Femur (tissue), 1 donor: Measurements from ENCODE around the gene ANO4.
"Not testable (repeated sequence)": the region's sequence is repeated elsewhere in the genome, so short reads cannot be mapped to it uniquely, and the experiment has no call there.

ENCODE experiments used
- DNase-seq: peaks from one replicate; pipeline ENCODE4 v3.0.0-alpha.2; 2017

The ANO4 gene

GRCh38 chr12:101047652-101048051, 253.1 kb downstream of the ANO4 start:
- DNase-seq, result no peak

- DNase-seq, result no peak
These were observed 256.1 kb downstream of the ANO4 start for GRCh38 chr12:101050631-101051030.

- no peak for DNase-seq
These were observed 256.6 kb downstream of the ANO4 start for GRCh38 chr12:101051151-101051550.

GRCh38 chr12:101051901-101052550, 257.4 kb downstream of the ANO4 start:
- no peak for DNase-seq

GRCh38 chr12:101053203-101053602, 258.6 kb downstream of the ANO4 start:
- DNase-seq, result no peak

- DNase-seq, result no peak
These were observed 261.4 kb downstream of the ANO4 start for GRCh38 chr12:101055940-101056339.

- not testable (repeated sequence) for DNase-seq
These were observed 267.9 kb downstream of the ANO4 start for GRCh38 chr12:101062508-101062907.

GRCh38 chr12:101064721-101065120, 270.1 kb downstream of the ANO4 start:
- DNase-seq, result no peak

- no peak for DNase-seq
These were observed 271.9 kb downstream of the ANO4 start for GRCh38 chr12:101066489-101066888.

GRCh38 chr12:101068402-101068801, 273.8 kb downstream of the ANO4 start:
- no peak for DNase-seq

GRCh38 chr12:101068836-101069235, 274.3 kb downstream of the ANO4 start:
- no peak for DNase-seq

- DNase-seq, result no peak
These were observed 280.5 kb downstream of the ANO4 start for GRCh38 chr12:101074940-101075680.

GRCh38 chr12:101076921-101077320, 282.3 kb downstream of the ANO4 start:
- peak; percentile 21 for DNase-seq

- no peak for DNase-seq
These were observed 283.4 kb downstream of the ANO4 start for GRCh38 chr12:101077791-101078528.

GRCh38 chr12:101078536-101079285, 284.1 kb downstream of the ANO4 start:
- no peak for DNase-seq

- DNase-seq, result no peak
These were observed 288.1 kb downstream of the ANO4 start for GRCh38 chr12:101082706-101083105.

- DNase-seq, result peak; percentile 45
These were observed 292.0 kb downstream of the ANO4 start for GRCh38 chr12:101086490-101087135.

GRCh38 chr12:101087920-101088319, 293.3 kb downstream of the ANO4 start:
- DNase-seq, result no peak

- no peak for DNase-seq
These were observed 294.7 kb downstream of the ANO4 start for GRCh38 chr12:101089271-101089670.

GRCh38 chr12:101090222-101090621, 295.6 kb downstream of the ANO4 start:
- not testable (repeated sequence) for DNase-seq

- DNase-seq, result no peak
These were observed 303.4 kb downstream of the ANO4 start for GRCh38 chr12:101097829-101098580.
